GM23338 (cell line): Measurements from ENCODE around the gene PPDPF.

ENCODE experiments used
- CREB1 ChIP-seq: fragments of 250-450 bp; sonication (Bioruptor Pico); IDR thresholded peaks from 2 replicates; pipeline ENCODE4 v1.5.0; 2020; ENCODE audit warnings: low read depth, mild to moderate bottlenecking, moderate library complexity
- CTCF ChIP-seq, 2 experiments: fragments of 200-600 bp in 1 of 2; sonication (generic) in 1 of 2; conservative IDR thresholded peaks; 2 replicates each; pipeline versions ENCODE4 v1.5.1 to v1.6.1; 2016 to 2017; ENCODE audit warnings: antibody characterized with exemption in 2 of 2, low read depth in 2 of 2, mild to moderate bottlenecking in 2 of 2, moderate library complexity in 1 of 2
- ETS1 ChIP-seq: IDR thresholded peaks from 2 replicates; pipeline ENCODE4 v1.6.1; 2016; ENCODE audit warnings: antibody characterized with exemption
- EZH2 ChIP-seq: fragments of 200-600 bp; sonication (generic); IDR thresholded peaks from one replicate; pipeline ENCODE4 v1.8.0; 2017; ENCODE audit warnings: antibody characterized with exemption, mild to moderate bottlenecking, low read depth; ENCODE audit not compliant: unreplicated experiment
- EZH2phosphoT487 ChIP-seq: fragments of 200-600 bp; sonication (generic); IDR thresholded peaks from one replicate; pipeline ENCODE4 v1.8.1; 2018; ENCODE audit warnings: antibody characterized with exemption; ENCODE audit not compliant: unreplicated experiment
- JUNB ChIP-seq: IDR thresholded peaks from one replicate; pipeline ENCODE4 v1.6.1; 2016; ENCODE audit warnings: antibody characterized with exemption; ENCODE audit not compliant: unreplicated experiment
- NANOG ChIP-seq: IDR thresholded peaks from 2 replicates; pipeline ENCODE4 v1.6.1; 2016; ENCODE audit warnings: antibody characterized with exemption, borderline replicate concordance
- POLR2AphosphoS5 ChIP-seq: IDR thresholded peaks from 2 replicates; pipeline ENCODE4 v1.6.1; 2016; ENCODE audit warnings: antibody characterized with exemption, low read depth
- REST ChIP-seq: IDR thresholded peaks from one replicate; pipeline ENCODE4 v1.6.1; 2018; ENCODE audit warnings: antibody characterized with exemption; ENCODE audit not compliant: unreplicated experiment
- STAT1 ChIP-seq: IDR thresholded peaks from one replicate; pipeline ENCODE4 v1.6.1; 2016; ENCODE audit warnings: antibody characterized with exemption; ENCODE audit not compliant: unreplicated experiment
- ZNF114 ChIP-seq: fragments of 250-450 bp; sonication (Bioruptor Pico); IDR thresholded peaks from 2 replicates; pipeline ENCODE4 v1.5.0; 2020; ENCODE audit warnings: mild to moderate bottlenecking, moderate library complexity
- ZNF331 ChIP-seq: fragments of 250-450 bp; sonication (Bioruptor Pico); IDR thresholded peaks from 2 replicates; pipeline ENCODE4 v1.5.0; 2020; ENCODE audit warnings: low read depth, mild to moderate bottlenecking, moderate library complexity
- ZNF462 ChIP-seq: fragments of 250-450 bp; sonication (Bioruptor Pico); IDR thresholded peaks from 2 replicates; pipeline ENCODE4 v1.5.0; 2020; ENCODE audit warnings: mild to moderate bottlenecking, moderate library complexity

- TF ChIP-seq EZH2: no peak
- no peak for TF ChIP-seq CTCF (conservative IDR thresholded peaks at IDR 0.05; ENCODE audit: low read depth in 2 of 2)
- no peak for TF ChIP-seq POLR2AphosphoS5
- TF ChIP-seq STAT1: no peak
- no peak for TF ChIP-seq EZH2phosphoT487
- TF ChIP-seq REST: no peak
- TF ChIP-seq NANOG: no peak
- TF ChIP-seq CREB1: no peak
- TF ChIP-seq JUNB: no peak
- no peak for TF ChIP-seq ZNF114 (CRISPR knock-in tag)
- no peak for TF ChIP-seq ZNF462 (CRISPR knock-in tag)
- no peak for TF ChIP-seq ETS1
- no peak for TF ChIP-seq ZNF331 (CRISPR knock-in tag)
Observed at GRCh38 chr20:63500151-63500901, 20.2 kb upstream of the PPDPF start.
